Prostate gland (tissue), 2 donors: Measurements from ENCODE around the gene KIF5C.

Experiments
- CTCF ChIP-seq, 4 experiments: fragments of 200-600 bp in 2 of 4; fragments of 450-650 bp in 2 of 4; sonication (generic) in 2 of 4; IDR thresholded peaks; 1 replicate in 3 of 4; 2 replicates in 1 of 4; pipeline ENCODE4 v1.5.1; 2016 to 2019; ENCODE audit warnings: antibody characterized with exemption in 4 of 4, mild to moderate bottlenecking in 2 of 4, moderate library complexity in 2 of 4
- POLR2AphosphoS5 ChIP-seq: sonication (generic); formaldehyde crosslinking; IDR thresholded peaks from one replicate; pipeline ENCODE4 v1.6.1; 2017; ENCODE audit warnings: antibody characterized with exemption

GRCh38 chr2:149058936-149059335 lies 183.9 kb downstream of the KIF5C start:
- TF ChIP-seq CTCF (IDR thresholded peaks at IDR 0.05) (no peak), POLR2AphosphoS5 (no peak)
